GM12891 (cell line): ENCODE measurements around the gene TBC1D32.

ENCODE experiments used
- PAX5 ChIP-seq: IDR thresholded peaks from 2 replicates; pipeline ENCODE4 v1.6.1; 2011; ENCODE audit warnings: low read length, moderate library complexity, mild to moderate bottlenecking; ENCODE audit not compliant: insufficient read depth, severe bottlenecking
- POLR2A ChIP-seq: IDR thresholded peaks from 2 replicates; pipeline ENCODE4 v1.6.1; 2011; ENCODE audit warnings: low read depth, low read length, control low read depth
- POLR2AphosphoS5 ChIP-seq: IDR thresholded peaks from 2 replicates; pipeline ENCODE4 v1.6.1; 2011; ENCODE audit warnings: low read depth, low read length, control low read depth
- POU2F2 ChIP-seq: IDR thresholded peaks from 2 replicates; pipeline ENCODE4 v1.6.1; 2011; ENCODE audit warnings: low read depth, mild to moderate bottlenecking, control low read depth, low read length, moderate library complexity
- SPI1 ChIP-seq: IDR thresholded peaks from 2 replicates; pipeline ENCODE4 v1.6.1; 2011; ENCODE audit warnings: low read depth, low read length, control low read depth
- TAF1 ChIP-seq: IDR thresholded peaks from 2 replicates; pipeline ENCODE4 v1.6.1; 2011; ENCODE audit warnings: low read depth, low read length, control low read depth

DNA sequence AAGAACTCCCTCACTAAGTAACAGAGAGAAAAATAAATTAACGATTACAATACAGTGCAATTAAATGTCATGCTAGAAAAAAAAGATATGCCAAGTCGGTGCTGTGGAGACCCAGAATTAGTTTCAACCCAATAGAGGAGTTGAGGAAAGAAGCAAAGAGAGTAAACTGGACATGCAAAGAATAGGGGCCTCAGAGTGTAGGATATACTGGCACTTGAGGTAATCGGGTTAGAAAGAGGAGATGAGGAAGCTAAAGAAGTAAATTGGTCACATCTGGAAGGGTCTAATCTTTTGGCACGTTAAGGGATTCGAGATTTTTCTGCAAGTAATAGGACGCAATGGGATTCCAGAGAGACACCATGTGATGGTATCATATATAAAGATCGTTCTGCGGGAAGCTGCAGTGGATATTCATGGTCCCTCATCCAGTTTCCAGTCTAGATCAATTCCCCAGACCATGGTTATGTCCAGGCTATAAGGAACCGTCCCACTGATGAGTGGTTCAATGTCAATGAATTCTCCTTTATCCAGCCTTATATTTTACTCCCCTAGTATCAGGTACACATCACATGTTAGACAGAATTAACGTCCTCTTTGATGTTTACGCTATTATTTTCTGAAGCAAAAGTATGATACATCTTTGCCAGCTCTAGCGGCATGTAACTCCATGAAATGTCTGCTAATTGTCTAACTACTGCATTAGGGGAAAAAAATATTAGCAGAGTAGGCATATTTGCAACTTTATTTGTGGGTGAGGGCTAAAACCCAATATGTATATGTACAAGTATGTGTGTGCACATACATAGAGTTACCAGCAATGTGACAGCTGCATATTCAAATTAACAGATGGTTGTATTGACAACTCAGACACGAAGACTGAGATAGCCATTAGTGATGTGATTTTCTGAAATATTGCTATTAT, 1.1 kb upstream of the TBC1D32 start:
- TF ChIP-seq POLR2AphosphoS5 (no peak), POLR2A (no peak), SPI1 (no peak), TAF1 (no peak), PAX5 (no peak), POU2F2 (no peak)
